H1 (cell line): ENCODE measurements around the gene TBCD. TPM values are rescaled to one million over a fixed set of nuclear protein-coding genes. Genes with fewer than 3 reads are reported as not detected.

Experiments used
- CTCF ChIA-PET: fragments of 300-600 bp; sonication (Branson Sonifier 250); formaldehyde crosslinking; loops from one replicate; lab custom pipeline; 2021; ENCODE audit not compliant: partially characterized antibody; lab: Charles Lee
- POLR2A ChIA-PET: fragments of 300-600 bp; sonication (Branson Sonifier 250); formaldehyde crosslinking; loops from one replicate; lab custom pipeline; 2021; ENCODE audit warnings: inconsistent platforms; ENCODE audit not compliant: partially characterized antibody; lab: Charles Lee
- DNase-seq, 2 experiments: peaks; one replicate each; pipeline versions ENCODE4 v3.0.0 to v3.0.0-alpha.2; 2010 to 2022; ENCODE audit warnings: low spot score in 2 of 2, low read depth in 1 of 2, mixed read lengths in 1 of 2
- FAIRE-seq: peaks from 2 replicates; lab custom pipeline; 2011; peaks lifted over from hg19 to GRCh38; lab: Jason Lieb, UNC
- H2AFZ ChIP-seq: 2 replicates; pipeline ENCODE4 v1.8.1; 2012; ENCODE audit warnings: low read length, inconsistent platforms
- H2AK5ac ChIP-seq: 2 replicates; pipeline ENCODE4 v1.6.1; 2013; ENCODE audit warnings: low read depth, low read length
- H2BK120ac ChIP-seq: replicated peaks from 2 replicates; pipeline ENCODE3; 2013; ENCODE audit warnings: low read depth, low read length, inconsistent platforms
- H2BK12ac ChIP-seq: 2 replicates; pipeline ENCODE4 v1.6.1; 2013; ENCODE audit warnings: low read depth, low read length
- H2BK15ac ChIP-seq: 2 replicates; pipeline ENCODE4 v1.6.1; 2013; ENCODE audit warnings: low read length
- H2BK20ac ChIP-seq: 2 replicates; pipeline ENCODE4 v1.6.1; 2013; ENCODE audit warnings: low read length
- H2BK5ac ChIP-seq: 2 replicates; pipeline ENCODE4 v1.6.1; 2013; ENCODE audit warnings: low read depth, low read length
- H3K14ac ChIP-seq: 2 replicates; pipeline ENCODE4 v1.6.1; 2013; ENCODE audit warnings: inconsistent platforms; ENCODE audit not compliant: insufficient read length
- H3K18ac ChIP-seq: 2 replicates; pipeline ENCODE4 v1.6.1; 2013; ENCODE audit warnings: low read length; ENCODE audit errors: extremely low read depth
- H3K23ac ChIP-seq: 2 replicates; pipeline ENCODE4 v1.6.1; 2013; ENCODE audit warnings: inconsistent platforms; ENCODE audit not compliant: insufficient read length
- H3K23me2 ChIP-seq: 2 replicates; pipeline ENCODE4 v1.6.1; 2013; ENCODE audit warnings: low read depth, low read length
- H3K27ac ChIP-seq: 2 replicates; pipeline ENCODE4 v1.6.1; 2011; ENCODE audit warnings: low read depth, low read length, inconsistent platforms
- H3K27me3 ChIP-seq, 4 experiments: replicated peaks in 1 of 4; 1 replicate in 1 of 4; 2 replicates in 3 of 4; pipeline versions ENCODE4 v1.6.1 to v1.8.1; 2011 to 2013; ENCODE audit warnings: low read length in 3 of 4, mild to moderate bottlenecking in 3 of 4, inconsistent platforms in 2 of 4, mixed read lengths in 2 of 4, moderate library complexity in 1 of 4; ENCODE audit not compliant: control insufficient read depth in 3 of 4, insufficient read depth in 3 of 4; ENCODE audit errors: extremely low read depth in 1 of 4
- H3K36me3 ChIP-seq, 4 experiments: 2 replicates each; pipeline versions ENCODE4 v1.6.1 to v1.8.1; 2011 to 2013; ENCODE audit warnings: mild to moderate bottlenecking in 4 of 4, low read length in 3 of 4, moderate library complexity in 2 of 4, control low read depth in 1 of 4, inconsistent platforms in 1 of 4; ENCODE audit not compliant: insufficient read depth in 4 of 4, control insufficient read depth in 2 of 4
- H3K4ac ChIP-seq: replicated peaks from 2 replicates; pipeline ENCODE3; 2013; ENCODE audit warnings: low read length, low read depth, mixed read lengths, inconsistent platforms; ENCODE audit not compliant: insufficient read length
- H3K4me1 ChIP-seq, 4 experiments: replicated peaks in 1 of 4; 1 replicate in 1 of 4; 2 replicates in 3 of 4; pipeline versions ENCODE4 v1.6.1 to v1.8.1; 2011 to 2013; ENCODE audit warnings: low read length in 3 of 4, inconsistent platforms in 2 of 4, mixed read lengths in 1 of 4; ENCODE audit not compliant: insufficient read depth in 4 of 4, control insufficient read depth in 3 of 4
- H3K4me2 ChIP-seq, 2 experiments: 2 replicates each; pipeline versions ENCODE4 v1.6.1 to v1.8.1; 2011 to 2013; ENCODE audit warnings: low read depth in 2 of 2, low read length in 2 of 2, control low read depth in 1 of 2, inconsistent platforms in 1 of 2, mild to moderate bottlenecking in 1 of 2; ENCODE audit not compliant: insufficient read depth in 1 of 2
- H3K4me3 ChIP-seq, 4 experiments: fragments of 200-600, 300-600 bp in 1 of 4; sonication (generic), shearing (Covaris generic), sonication (Bioruptor Twin) in 1 of 4; 2 replicates each; pipeline versions ENCODE4 v1.5.1 to v1.8.1; 2011 to 2016; ENCODE audit warnings: low read length in 4 of 4, low read depth in 3 of 4, control low read depth in 2 of 4, inconsistent platforms in 2 of 4, mild to moderate bottlenecking in 2 of 4, mixed read lengths in 1 of 4, moderate library complexity in 1 of 4; ENCODE audit not compliant: insufficient read depth in 2 of 4; ENCODE audit errors: extremely low read depth in 1 of 4
- H3K56ac ChIP-seq: replicated peaks from 2 replicates; pipeline ENCODE3; 2013; ENCODE audit warnings: low read depth, mild to moderate bottlenecking, mixed read lengths, low read length, inconsistent platforms; ENCODE audit not compliant: insufficient read length
- H3K79me1 ChIP-seq: 2 replicates; pipeline ENCODE4 v1.6.1; 2013; ENCODE audit warnings: low read depth, low read length, control low read depth
- H3K79me2 ChIP-seq, 2 experiments: 2 replicates each; pipeline versions ENCODE4 v1.6.1 to v1.8.1; 2012 to 2013; ENCODE audit warnings: low read length in 2 of 2, mild to moderate bottlenecking in 2 of 2, inconsistent platforms in 1 of 2; ENCODE audit not compliant: insufficient read depth in 2 of 2, control insufficient read depth in 1 of 2
- H3K9ac ChIP-seq, 4 experiments: replicated peaks in 1 of 4; 1 replicate in 1 of 4; 2 replicates in 3 of 4; pipeline versions ENCODE4 v1.6.1 to v1.8.1; 2011 to 2013; ENCODE audit warnings: low read depth in 3 of 4, low read length in 3 of 4, control low read depth in 2 of 4, mild to moderate bottlenecking in 2 of 4, moderate library complexity in 2 of 4, inconsistent platforms in 1 of 4; ENCODE audit errors: extremely low read depth in 1 of 4
- H3K9me3 ChIP-seq, 2 experiments: 2 replicates each; pipeline versions ENCODE4 v1.6.1 to v1.8.1; 2012 to 2013; ENCODE audit warnings: mild to moderate bottlenecking in 2 of 2, moderate library complexity in 2 of 2, control low read depth in 1 of 2, inconsistent platforms in 1 of 2, low read depth in 1 of 2, low read length in 1 of 2, mixed read lengths in 1 of 2; ENCODE audit not compliant: insufficient read depth in 2 of 2
- H4K20me1 ChIP-seq, 2 experiments: replicated peaks in 1 of 2; 2 replicates each; pipeline versions ENCODE3 to v1.8.1; 2011 to 2013; ENCODE audit warnings: inconsistent platforms in 2 of 2, low read length in 2 of 2, mild to moderate bottlenecking in 1 of 2; ENCODE audit not compliant: insufficient read depth in 2 of 2, control insufficient read depth in 1 of 2
- H4K5ac ChIP-seq: 2 replicates; pipeline ENCODE4 v1.6.1; 2013; ENCODE audit warnings: low read length, low read depth, mixed read lengths, inconsistent platforms; ENCODE audit not compliant: insufficient read length
- H4K8ac ChIP-seq: 2 replicates; pipeline ENCODE4 v1.8.0; 2013; ENCODE audit warnings: mild to moderate bottlenecking, moderate library complexity, low read length, inconsistent platforms; ENCODE audit not compliant: insufficient read depth; ENCODE audit errors: extremely low read depth
- H4K91ac ChIP-seq: replicated peaks from 2 replicates; pipeline ENCODE3; 2013; ENCODE audit warnings: low read length, mixed read lengths, inconsistent platforms; ENCODE audit not compliant: insufficient read length
- CTBP2 ChIP-seq: IDR thresholded peaks from 2 replicates; pipeline ENCODE4 v1.7.0; 2011; ENCODE audit warnings: borderline replicate concordance, mild to moderate bottlenecking, moderate library complexity, mixed read lengths, low read length; ENCODE audit not compliant: insufficient read depth, insufficient read length
- WGBS, 2 experiments: shearing (Covaris generic) in 1 of 2; methylation state at CpG; one replicate each; pipeline versions ENCODE4 v1.1.6 to v1.1.7; 2013 to 2015; ENCODE audit warnings: low lambda C conversion rate in 2 of 2, mixed read lengths in 2 of 2, inconsistent platforms in 1 of 2, low coverage in 1 of 2, missing lambda C conversion rate in 1 of 2; ENCODE audit not compliant: insufficient replicate concordance in 2 of 2, insufficient coverage in 1 of 2, insufficient read length in 1 of 2; ENCODE audit errors: extremely low coverage in 1 of 2, missing lambda C conversion rate in 1 of 2; 5-methylcytosine and 5-hydroxymethylcytosine counted together
- polyA plus RNA-seq, 7 experiments: library from polyadenylated mRNA; depleted of rRNA in 3 of 7; stranded (reverse) in 5 of 7; unstranded in 2 of 7; fragments of >200 nt in 5 of 7; fragments of 200-250 nt in 2 of 7; gene quantifications; 1 replicate in 5 of 7; 2 replicates in 1 of 7; 4 replicates in 1 of 7; pipeline versions ENCODE4 v1.2.1 to v1.2.3, GENCODE V29; 2011 to 2013; ENCODE audit warnings: missing spikeins in 2 of 7, mixed read lengths in 2 of 7
- total RNA-seq: library from RNA; stranded (reverse); fragmentation: NEBNext Ultra II Directional; extraction: Animal tissue kit (Norgen Biotek cat#: 25700); gene quantifications from 2 replicates; pipeline ENCODE4 v1.2.1, GENCODE V29; 2021
- TF ChIP-seq, protein P1 (sequence below), 3 experiments: IDR thresholded peaks; 1 replicate in 2 of 3; 2 replicates in 1 of 3; pipeline versions ENCODE4 v1.5.1 to v1.6.1; 2011; ENCODE audit warnings: low read length in 3 of 3, mild to moderate bottlenecking in 3 of 3, inconsistent platforms in 2 of 3, low read depth in 1 of 3, moderate library complexity in 1 of 3; ENCODE audit not compliant: insufficient read depth in 1 of 3; ENCODE audit errors: control extremely low read depth in 1 of 3

Gene TBCD
- total and polyA plus RNA-seq, 2 of the 8 experiments (the other 6 are each of a cell fraction or from before 2014, with no cell fraction given), result 118 to 162 TPM

GRCh38 chr17:82871056-82871775, 119.4 kb downstream of the TBCD start:
- no peaks in the 10 kb centered on the region for H3K27me3 ChIP-seq
- H3K18ac ChIP-seq, result no peak overlapping the region
- DNase-seq, result no peak
- H3K14ac ChIP-seq, result no peak overlapping the region
- no peak for FAIRE-seq
- H3K36me3 ChIP-seq, result peaks cover 3 to 14% (median 13%) of the 10 kb centered on the region in 4 experiments; a peak in 5 of 8 replicates
- peaks cover 0 to 8% (median 2%) of the 10 kb centered on the region in 4 experiments; a peak in 5 of 7 replicates for H3K4me1 ChIP-seq
- H3K79me1 ChIP-seq, result peaks cover 7% of the 10 kb centered on the region
- no peak overlapping the region for H3K56ac ChIP-seq
- H3K4me2 ChIP-seq, result no peak overlapping the region
- no peak overlapping the region for H2BK120ac ChIP-seq
- no peak overlapping the region for H2AFZ ChIP-seq
- H3K9ac ChIP-seq, result no peak overlapping the region
- no peak overlapping the region for H2BK20ac ChIP-seq
- H3K27ac ChIP-seq, result no peak overlapping the region
- no peak overlapping the region for H2BK12ac ChIP-seq
- H2BK15ac ChIP-seq, result no peak overlapping the region
- CTCF ChIA-PET, result interaction anchor here (0.7 to 3.0 kb wide), 11 partner anchors 11 to 254 kb away, joined by 3 to 12 read pairs (median 5); no protein-coding TSS in a partner anchor
- no peak overlapping the region for H2AK5ac ChIP-seq
- peaks cover 7 to 18% of the 10 kb centered on the region in 2 experiments for H4K20me1 ChIP-seq
- H3K4me3 ChIP-seq, result no peak overlapping the region
- 91% methylated on average over 31 of the region's 31 CpGs; no CpG with 5 or more reads in 1 of the 2 experiments for WGBS, 2 experiments
- H2BK5ac ChIP-seq, result no peak overlapping the region
- POLR2A ChIA-PET, result no interaction called here
- no peak for TF ChIP-seq CTBP2
- TF ChIP-seq, protein P1, sequence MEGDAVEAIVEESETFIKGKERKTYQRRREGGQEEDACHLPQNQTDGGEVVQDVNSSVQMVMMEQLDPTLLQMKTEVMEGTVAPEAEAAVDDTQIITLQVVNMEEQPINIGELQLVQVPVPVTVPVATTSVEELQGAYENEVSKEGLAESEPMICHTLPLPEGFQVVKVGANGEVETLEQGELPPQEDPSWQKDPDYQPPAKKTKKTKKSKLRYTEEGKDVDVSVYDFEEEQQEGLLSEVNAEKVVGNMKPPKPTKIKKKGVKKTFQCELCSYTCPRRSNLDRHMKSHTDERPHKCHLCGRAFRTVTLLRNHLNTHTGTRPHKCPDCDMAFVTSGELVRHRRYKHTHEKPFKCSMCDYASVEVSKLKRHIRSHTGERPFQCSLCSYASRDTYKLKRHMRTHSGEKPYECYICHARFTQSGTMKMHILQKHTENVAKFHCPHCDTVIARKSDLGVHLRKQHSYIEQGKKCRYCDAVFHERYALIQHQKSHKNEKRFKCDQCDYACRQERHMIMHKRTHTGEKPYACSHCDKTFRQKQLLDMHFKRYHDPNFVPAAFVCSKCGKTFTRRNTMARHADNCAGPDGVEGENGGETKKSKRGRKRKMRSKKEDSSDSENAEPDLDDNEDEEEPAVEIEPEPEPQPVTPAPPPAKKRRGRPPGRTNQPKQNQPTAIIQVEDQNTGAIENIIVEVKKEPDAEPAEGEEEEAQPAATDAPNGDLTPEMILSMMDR (IDR thresholded peaks at IDR 0.05; ENCODE audit: control extremely low read depth in 1 of 3, insufficient read depth in 1 of 3, low read depth in 1 of 3, low read length in 3 of 3), result peak; percentile 41 to 59 (median 42)
- peaks cover 0 to 6% of the 10 kb centered on the region in 2 experiments; a peak in 1 of 4 replicates for H3K79me2 ChIP-seq
- H3K9me3 ChIP-seq, result no peaks in the 10 kb centered on the region
- H4K8ac ChIP-seq, result peak overlapping the region; percentile 16; the same call in 1 of the 2 replicates
- no peak overlapping the region for H4K91ac ChIP-seq
- H3K4ac ChIP-seq, result no peak overlapping the region
- H3K23ac ChIP-seq, result no peak overlapping the region
- no peak overlapping the region for H4K5ac ChIP-seq
- H3K23me2 ChIP-seq, result no peaks in the 10 kb centered on the region
